IPS-18a (cell line): ENCODE data around the gene GFRA1.
A peak's percentile ranks its signal among the peaks of the same experiment; 100 is the strongest.

Source experiments
- H3K27ac ChIP-seq: one replicate; pipeline ENCODE4 v1.5.1; 2013; ENCODE audit warnings: low read length
- H3K27me3 ChIP-seq: one replicate; pipeline ENCODE4 v1.6.1; 2013; ENCODE audit warnings: mild to moderate bottlenecking, low read length; ENCODE audit not compliant: control insufficient read depth, insufficient read depth
- H3K36me3 ChIP-seq: one replicate; pipeline ENCODE4 v1.6.1; 2013; ENCODE audit warnings: low read depth, low read length; ENCODE audit not compliant: control insufficient read depth
- H3K4me1 ChIP-seq: one replicate; pipeline ENCODE4 v1.6.1; 2013; ENCODE audit warnings: low read depth, low read length; ENCODE audit not compliant: control insufficient read depth
- H3K4me3 ChIP-seq: one replicate; pipeline ENCODE4 v1.5.1; 2013; ENCODE audit warnings: low read length
- H3K9ac ChIP-seq: one replicate; pipeline ENCODE4 v1.6.1; 2013; ENCODE audit warnings: mild to moderate bottlenecking, low read length, moderate library complexity
- H3K9me3 ChIP-seq: one replicate; pipeline ENCODE4 v1.6.1; 2013; ENCODE audit warnings: low read depth, low read length; ENCODE audit not compliant: control insufficient read depth

The GFRA1 gene, protein sequence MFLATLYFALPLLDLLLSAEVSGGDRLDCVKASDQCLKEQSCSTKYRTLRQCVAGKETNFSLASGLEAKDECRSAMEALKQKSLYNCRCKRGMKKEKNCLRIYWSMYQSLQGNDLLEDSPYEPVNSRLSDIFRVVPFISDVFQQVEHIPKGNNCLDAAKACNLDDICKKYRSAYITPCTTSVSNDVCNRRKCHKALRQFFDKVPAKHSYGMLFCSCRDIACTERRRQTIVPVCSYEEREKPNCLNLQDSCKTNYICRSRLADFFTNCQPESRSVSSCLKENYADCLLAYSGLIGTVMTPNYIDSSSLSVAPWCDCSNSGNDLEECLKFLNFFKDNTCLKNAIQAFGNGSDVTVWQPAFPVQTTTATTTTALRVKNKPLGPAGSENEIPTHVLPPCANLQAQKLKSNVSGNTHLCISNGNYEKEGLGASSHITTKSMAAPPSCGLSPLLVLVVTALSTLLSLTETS

GRCh38 chr10:116272440-116273283 lies at the start of gene GFRA1:
GFRA1 (minus strand) TSS chr10:116273206; CDS start chr10:116272029, 1,177 bp downstream.
- Histone ChIP-seq H3K9me3 (no peaks in the 10 kb centered on the region), H3K4me1 (peaks cover 4% of the 10 kb centered on the region), H3K4me3 (peak within 1 kb of the TSS; percentile 57), H3K27me3 (peaks cover 99% of the 10 kb centered on the region), H3K27ac (no peak within 1 kb of the TSS), H3K36me3 (no peaks in the 10 kb centered on the region), H3K9ac (peak within 1 kb of the TSS; percentile 12)

DNA sequence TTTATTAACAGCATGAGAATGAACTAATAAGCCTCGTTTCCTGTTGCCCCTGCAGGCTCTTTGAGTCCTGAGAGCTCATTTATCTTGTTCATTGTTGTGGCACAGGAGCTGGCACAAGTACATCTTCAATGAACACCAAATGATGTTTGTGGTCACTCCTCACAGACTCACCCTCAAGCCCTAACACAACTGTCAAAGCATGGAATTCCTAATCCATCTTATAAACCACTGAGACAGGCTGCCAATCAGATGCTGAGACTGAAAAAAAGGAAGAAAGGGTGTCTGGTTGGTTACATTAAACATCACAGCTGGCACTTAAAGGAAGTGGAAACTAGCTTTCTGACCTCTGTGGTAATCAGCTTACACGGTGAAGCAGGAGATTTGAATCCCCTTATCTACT lies 43.5 kb upstream of the GFRA1 start:
- peaks cover 3% of the 10 kb centered on the region for H3K4me1 ChIP-seq
- H3K9ac ChIP-seq: no peak overlapping the region
- no peaks in the 10 kb centered on the region for H3K9me3 ChIP-seq
- H3K27me3 ChIP-seq: no peaks in the 10 kb centered on the region
- no peak overlapping the region for H3K27ac ChIP-seq
- H3K36me3 ChIP-seq: no peaks in the 10 kb centered on the region
- no peak overlapping the region for H3K4me3 ChIP-seq

GRCh38 chr10:116312548-116312947 lies 39.5 kb upstream of the GFRA1 start:
- H3K27ac ChIP-seq: no peak overlapping the region
- H3K27me3 ChIP-seq: no peaks in the 10 kb centered on the region
- no peaks in the 10 kb centered on the region for H3K9me3 ChIP-seq
- no peak overlapping the region for H3K4me3 ChIP-seq
- H3K36me3 ChIP-seq: no peaks in the 10 kb centered on the region
- no peak overlapping the region for H3K9ac ChIP-seq
- peaks cover 3% of the 10 kb centered on the region for H3K4me1 ChIP-seq

GRCh38 chr10:116311706-116312490 lies 38.9 kb upstream of the GFRA1 start:
- H3K27ac ChIP-seq: no peak overlapping the region
- H3K36me3 ChIP-seq: no peaks in the 10 kb centered on the region
- no peak overlapping the region for H3K4me3 ChIP-seq
- H3K9ac ChIP-seq: no peak overlapping the region
- H3K27me3 ChIP-seq: no peaks in the 10 kb centered on the region
- H3K9me3 ChIP-seq: no peaks in the 10 kb centered on the region
- peaks cover 3% of the 10 kb centered on the region for H3K4me1 ChIP-seq

- no peaks in the 10 kb centered on the region for H3K9me3 ChIP-seq
- H3K27ac ChIP-seq: no peak overlapping the region
- H3K36me3 ChIP-seq: no peaks in the 10 kb centered on the region
- H3K4me3 ChIP-seq: no peak overlapping the region
- H3K4me1 ChIP-seq: peaks cover 3% of the 10 kb centered on the region
- no peak overlapping the region for H3K9ac ChIP-seq
- H3K27me3 ChIP-seq: no peaks in the 10 kb centered on the region
These were observed 38.0 kb upstream of the GFRA1 start for GRCh38 chr10:116311016-116311415.

- no peaks in the 10 kb centered on the region for H3K27me3 ChIP-seq
- H3K9ac ChIP-seq: no peak overlapping the region
- no peaks in the 10 kb centered on the region for H3K9me3 ChIP-seq
- no peak overlapping the region for H3K4me3 ChIP-seq
- no peak overlapping the region for H3K27ac ChIP-seq
- H3K36me3 ChIP-seq: no peaks in the 10 kb centered on the region
- no peaks in the 10 kb centered on the region for H3K4me1 ChIP-seq
These were observed 34.4 kb upstream of the GFRA1 start for GRCh38 chr10:116307455-116307854.

DNA sequence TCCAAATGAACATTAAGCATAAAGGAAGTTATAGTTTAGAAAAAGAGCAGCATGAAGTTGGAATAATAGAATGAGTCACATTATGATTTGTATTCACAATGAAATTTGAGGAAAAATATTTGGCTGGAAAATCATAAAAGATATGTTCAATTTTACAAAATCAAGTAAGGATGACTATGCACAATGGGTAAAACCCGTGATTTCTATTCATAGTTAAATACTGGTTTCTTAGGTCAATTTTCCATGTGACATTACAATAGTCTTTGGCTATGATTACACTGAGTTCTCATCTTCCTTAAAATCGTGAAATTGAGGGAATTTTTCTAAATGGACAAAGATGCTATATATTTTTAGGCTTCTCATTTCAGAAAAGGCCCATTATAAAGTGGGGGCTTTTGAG lies 33.8 kb upstream of the GFRA1 start:
- H3K9me3 ChIP-seq: no peaks in the 10 kb centered on the region
- no peaks in the 10 kb centered on the region for H3K4me1 ChIP-seq
- no peak overlapping the region for H3K9ac ChIP-seq
- no peak overlapping the region for H3K4me3 ChIP-seq
- H3K36me3 ChIP-seq: no peaks in the 10 kb centered on the region
- H3K27me3 ChIP-seq: no peaks in the 10 kb centered on the region
- H3K27ac ChIP-seq: no peak overlapping the region

DNA sequence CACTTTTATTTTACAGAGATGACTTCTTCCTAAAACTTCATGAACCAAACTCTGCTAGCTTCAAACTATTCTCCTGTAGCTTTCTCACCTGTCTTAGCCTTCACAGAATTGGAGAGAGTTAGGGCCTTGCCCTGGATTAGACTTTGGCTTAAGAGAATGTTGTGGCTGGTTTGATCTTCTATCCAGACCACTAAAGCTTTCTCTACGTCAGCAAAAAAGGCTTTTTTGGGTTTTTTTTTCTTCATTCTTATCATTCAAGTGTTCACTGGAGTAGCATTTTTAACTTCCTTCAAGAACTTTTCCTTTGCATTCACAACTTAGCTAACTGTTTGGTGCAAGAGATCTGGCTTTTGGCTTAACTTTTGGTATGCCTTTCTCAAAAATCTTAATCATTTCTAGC lies 31.9 kb upstream of the GFRA1 start:
- Histone ChIP-seq H3K9ac (no peak overlapping the region), H3K4me3 (no peak overlapping the region), H3K36me3 (no peaks in the 10 kb centered on the region), H3K27ac (no peak overlapping the region), H3K4me1 (no peaks in the 10 kb centered on the region), H3K27me3 (no peaks in the 10 kb centered on the region), H3K9me3 (no peaks in the 10 kb centered on the region)

DNA sequence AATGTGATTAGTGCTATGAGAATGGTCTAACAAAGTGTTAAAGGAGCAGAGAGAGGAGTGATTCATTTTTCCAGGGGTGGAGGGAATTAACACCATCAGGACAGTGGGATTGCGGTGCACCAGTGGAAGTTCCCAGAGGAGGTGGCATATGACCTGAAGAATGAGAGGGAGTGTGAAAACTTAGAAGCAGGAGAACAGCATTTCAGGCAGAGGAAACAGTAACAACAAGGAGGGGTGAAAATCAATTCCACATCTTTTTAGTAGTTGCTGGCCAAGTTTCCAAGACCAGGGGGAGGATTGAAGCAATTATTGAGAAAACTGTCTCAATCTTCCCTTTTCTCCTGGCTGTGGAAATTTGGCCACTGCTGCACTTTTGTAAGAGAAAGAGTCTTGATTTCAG lies 27.5 kb upstream of the GFRA1 start:
- no peak overlapping the region for H3K9ac ChIP-seq
- H3K36me3 ChIP-seq: no peaks in the 10 kb centered on the region

GRCh38 chr10:116298586-116298985 lies 25.6 kb upstream of the GFRA1 start:
- no peaks in the 10 kb centered on the region for H3K27me3 ChIP-seq
- no peaks in the 10 kb centered on the region for H3K4me1 ChIP-seq

More for the DNA sequence above, 27.5 kb upstream of the GFRA1 start:
- no peak overlapping the region for H3K4me3 ChIP-seq
- H3K9me3 ChIP-seq: no peaks in the 10 kb centered on the region
- H3K4me1 ChIP-seq: no peaks in the 10 kb centered on the region
- H3K27ac ChIP-seq: no peak overlapping the region
- H3K27me3 ChIP-seq: no peaks in the 10 kb centered on the region

GRCh38 chr10:116296291-116296721 lies 23.3 kb upstream of the GFRA1 start:
- Histone ChIP-seq H3K9me3 (no peaks in the 10 kb centered on the region), H3K36me3 (no peaks in the 10 kb centered on the region), H3K27me3 (no peaks in the 10 kb centered on the region), H3K27ac (no peak overlapping the region), H3K4me3 (no peak overlapping the region), H3K4me1 (no peaks in the 10 kb centered on the region), H3K9ac (no peak overlapping the region)

More at GRCh38 chr10:116298586-116298985, 25.6 kb upstream of the GFRA1 start:
- Histone ChIP-seq H3K9ac (no peak overlapping the region), H3K4me3 (no peak overlapping the region), H3K9me3 (no peaks in the 10 kb centered on the region), H3K27ac (no peak overlapping the region), H3K36me3 (no peaks in the 10 kb centered on the region)
